CD8-positive, alpha-beta memory T cell (primary cell): ENCODE measurements around the gene CCDC121. TPM values are rescaled to one million over a fixed set of nuclear protein-coding genes. Genes with fewer than 3 reads are reported as not detected.

Source experiments
- CTCF ChIA-PET: fragments of 350-600 bp; sonication (Branson Sonifier 250); formaldehyde crosslinking; loops from one replicate; lab custom pipeline; 2021; ENCODE audit warnings: antibody characterized with exemption; lab: Charles Lee
- POLR2A ChIA-PET: fragments of 350-600 bp; sonication (Branson Sonifier 250); formaldehyde crosslinking; loops from one replicate; lab custom pipeline; 2021; ENCODE audit warnings: antibody characterized with exemption; lab: Charles Lee
- DNase-seq, 5 donors: peaks; one replicate each; pipeline versions ENCODE4 v3.0.0 to v3.0.0-alpha.2; 2020 to 2022; ENCODE audit warnings: mixed read lengths in 1 of 5
- H3K27ac ChIP-seq: one replicate; pipeline ENCODE4 v1.7.0; 2013; ENCODE audit warnings: low read depth, mild to moderate bottlenecking, low read length, moderate library complexity
- H3K27me3 ChIP-seq: 2 replicates; pipeline ENCODE4 v1.7.0; 2013; ENCODE audit warnings: low read length, mild to moderate bottlenecking; ENCODE audit not compliant: insufficient read depth, poor library complexity, severe bottlenecking
- H3K36me3 ChIP-seq: 2 replicates; pipeline ENCODE4 v1.7.0; 2013; ENCODE audit warnings: mild to moderate bottlenecking, low read length, moderate library complexity; ENCODE audit not compliant: insufficient read depth
- H3K4me1 ChIP-seq: 2 replicates; pipeline ENCODE4 v1.7.0; 2013; ENCODE audit warnings: mild to moderate bottlenecking, low read length, moderate library complexity; ENCODE audit not compliant: insufficient read depth
- H3K4me3 ChIP-seq: 2 replicates; pipeline ENCODE4 v1.7.0; 2013; ENCODE audit warnings: mild to moderate bottlenecking, low read length
- H3K9me3 ChIP-seq: 2 replicates; pipeline ENCODE4 v1.7.0; 2013; ENCODE audit warnings: mild to moderate bottlenecking, low read length
- H3K27ac Mint-ChIP-seq, 8 donors: one replicate each; pipeline ENCODE4 v1.8.0; 2020 to 2021; ENCODE audit warnings: mixed read lengths in 8 of 8, mild to moderate bottlenecking in 6 of 8, inconsistent platforms in 3 of 8, moderate library complexity in 3 of 8
- H3K27me3 Mint-ChIP-seq, 2 donors: one replicate each; pipeline ENCODE4 v1.8.0; 2020 to 2021; ENCODE audit warnings: mixed read lengths in 2 of 2, mild to moderate bottlenecking in 1 of 2, moderate library complexity in 1 of 2
- H3K36me3 Mint-ChIP-seq, 3 donors: one replicate each; pipeline ENCODE4 v1.8.0; 2020 to 2021; ENCODE audit warnings: mixed read lengths in 3 of 3, inconsistent platforms in 1 of 3, mild to moderate bottlenecking in 1 of 3
- H3K4me1 Mint-ChIP-seq, 3 donors: one replicate each; pipeline ENCODE4 v1.8.0; 2020 to 2021; ENCODE audit warnings: mixed read lengths in 3 of 3, inconsistent platforms in 1 of 3, mild to moderate bottlenecking in 1 of 3
- H3K4me3 Mint-ChIP-seq, 7 donors: one replicate each; pipeline ENCODE4 v1.8.0; 2020 to 2021; ENCODE audit warnings: mixed read lengths in 7 of 7, mild to moderate bottlenecking in 6 of 7, moderate library complexity in 4 of 7, inconsistent platforms in 2 of 7
- H3K9me3 Mint-ChIP-seq, 5 donors: one replicate each; pipeline ENCODE4 v1.8.0; 2020 to 2022; ENCODE audit warnings: mixed read lengths in 5 of 5, mild to moderate bottlenecking in 3 of 5, moderate library complexity in 2 of 5, inconsistent platforms in 1 of 5
- polyA plus RNA-seq: library from polyadenylated mRNA; unstranded; fragments of 300-500 nt; fragmentation: Illumina TruSeq; gene quantifications from one replicate; pipeline ENCODE4 v1.2.3, GENCODE V29; 2021
- total RNA-seq, 2 experiments: library from RNA; stranded (reverse); gene quantifications; one replicate each; pipeline ENCODE4 v1.2.3, GENCODE V29; 2021

CCDC121 gene
- total and polyA plus RNA-seq, 3 experiments from 2014 or later: 0.20 to 0.62 (median 0.58) TPM

GRCh38 chr2:27663285-27664153 is 34.7 kb upstream of the CCDC121 start, which contains the start of the genes SLC4A1AP and SUPT7L:
SLC4A1AP (plus strand) TSS chr2:27663889; CDS start chr2:27663915, 26 bp downstream.
SUPT7L (minus strand) TSS chr2:27663614; CDS start chr2:27662192, 1,422 bp downstream.
- Mint-ChIP-seq H3K4me1 (peaks cover 58 to 73% (median 71%) of the 10 kb centered on the region in 3 donors), H3K27me3 (peaks cover 0 to 1% of the 10 kb centered on the region in 2 donors), H3K27ac (peak within 1 kb of the TSS; percentile 95 to 100 (median 100)), H3K4me3 (peak within 1 kb of the TSS; percentile 94 to 100 (median 99)), H3K9me3 (no peaks in the 10 kb centered on the region), H3K36me3 (peaks cover 11 to 71% (median 22%) of the 10 kb centered on the region in 3 donors)
- DNase-seq: peak; percentile 59 to 85 (median 80)
- POLR2A ChIA-PET: interaction anchor here (0.7 to 1.8 kb wide), 5 partner anchors 13 to 254 kb away, joined by 3 to 7 read pairs (median 3); partner anchors contain the start of genes GPN1 and PPM1G
- H3K36me3 ChIP-seq: peaks cover 26% of the 10 kb centered on the region
- CTCF ChIA-PET: interaction anchor here (1.2 to 5.1 kb wide), 2 partner anchors 20 to 36 kb away, joined by 3 to 28 read pairs; no protein-coding TSS in a partner anchor
- H3K9me3 ChIP-seq: no peaks in the 10 kb centered on the region
- H3K27ac ChIP-seq: peak within 1 kb of the TSS; percentile 93
- no peaks in the 10 kb centered on the region for H3K27me3 ChIP-seq
- peak within 1 kb of the TSS; percentile 100 for H3K4me3 ChIP-seq
- peaks cover 40% of the 10 kb centered on the region for H3K4me1 ChIP-seq

- ChIA-PET POLR2A (no interaction called here), CTCF (interaction anchor here (1.1 kb wide), 1 partner anchor 7 kb away, joined by 3 read pairs; no protein-coding TSS in a partner anchor)
- H3K4me1 Mint-ChIP-seq: peaks cover 57 to 68% (median 64%) of the 10 kb centered on the region in 3 donors
- H3K27me3 Mint-ChIP-seq: peaks cover 0 to 1% of the 10 kb centered on the region in 2 donors
- Histone ChIP-seq H3K36me3 (peaks cover 33% of the 10 kb centered on the region), H3K27ac (no peak overlapping the region), H3K4me3 (no peak overlapping the region), H3K27me3 (no peaks in the 10 kb centered on the region), H3K4me1 (peaks cover 40% of the 10 kb centered on the region), H3K9me3 (no peaks in the 10 kb centered on the region)
- peak overlapping the region; percentile 27 to 100 (median 99) for H3K4me3 Mint-ChIP-seq
- no peaks in the 10 kb centered on the region for H3K9me3 Mint-ChIP-seq
- H3K27ac Mint-ChIP-seq: peak overlapping the region in 4 of 8 donors; percentile 43 to 100 (median 86)
- peaks cover 7 to 73% (median 21%) of the 10 kb centered on the region in 3 donors for H3K36me3 Mint-ChIP-seq
- no peak for DNase-seq
Observed at GRCh38 chr2:27661371-27661770, 32.6 kb upstream of the CCDC121 start.

- POLR2A ChIA-PET: no interaction called here
- peaks cover 51% of the 10 kb centered on the region for H3K36me3 ChIP-seq
- no peaks in the 10 kb centered on the region for H3K27me3 Mint-ChIP-seq
- H3K9me3 ChIP-seq: no peaks in the 10 kb centered on the region
- H3K27ac Mint-ChIP-seq: peak overlapping the region in 1 of 8 donors; percentile 63
- no peak overlapping the region for H3K4me3 ChIP-seq
- no peak for DNase-seq
- no peaks in the 10 kb centered on the region for H3K27me3 ChIP-seq
- H3K4me3 Mint-ChIP-seq: no peak overlapping the region
- peaks cover 12 to 22% (median 18%) of the 10 kb centered on the region in 3 donors for H3K4me1 Mint-ChIP-seq
- H3K36me3 Mint-ChIP-seq: peaks cover 7 to 90% (median 18%) of the 10 kb centered on the region in 3 donors
- H3K4me1 ChIP-seq: peaks cover 7% of the 10 kb centered on the region
- H3K27ac ChIP-seq: no peak overlapping the region
- H3K9me3 Mint-ChIP-seq: no peaks in the 10 kb centered on the region
- CTCF ChIA-PET: interaction anchor here (1.3 kb wide), 1 partner anchor 28 kb away, joined by 3 read pairs; no protein-coding TSS in a partner anchor
Observed at GRCh38 chr2:27655155-27655951, 26.5 kb upstream of the CCDC121 start.

- Histone ChIP-seq H3K4me1 (no peaks in the 10 kb centered on the region), H3K36me3 (peaks cover 52% of the 10 kb centered on the region), H3K4me3 (no peak overlapping the region), H3K27ac (no peak overlapping the region), H3K27me3 (no peaks in the 10 kb centered on the region), H3K9me3 (no peaks in the 10 kb centered on the region)
- peak overlapping the region in 3 of 8 donors; percentile 13 to 37 (median 27) for H3K27ac Mint-ChIP-seq
- POLR2A ChIA-PET: no interaction called here
- H3K4me3 Mint-ChIP-seq: no peak overlapping the region
- no peaks in the 10 kb centered on the region for H3K9me3 Mint-ChIP-seq
- H3K27me3 Mint-ChIP-seq: no peaks in the 10 kb centered on the region
- peaks cover 0 to 7% (median 7%) of the 10 kb centered on the region in 3 donors for H3K4me1 Mint-ChIP-seq
- H3K36me3 Mint-ChIP-seq: peaks cover 0 to 90% (median 18%) of the 10 kb centered on the region in 3 donors
- CTCF ChIA-PET: no interaction called here
- DNase-seq: no peak
Observed at GRCh38 chr2:27653397-27653796, 24.6 kb upstream of the CCDC121 start.

- ChIA-PET CTCF (no interaction called here), POLR2A (no interaction called here)
- H3K27ac ChIP-seq: no peak overlapping the region
- no peaks in the 10 kb centered on the region for H3K9me3 Mint-ChIP-seq
- H3K27ac Mint-ChIP-seq: peak overlapping the region in 4 of 8 donors; percentile 0 to 74 (median 24)
- no peak for DNase-seq
- peaks cover 54% of the 10 kb centered on the region for H3K36me3 ChIP-seq
- H3K4me1 Mint-ChIP-seq: peaks cover 0 to 7% (median 5%) of the 10 kb centered on the region in 3 donors
- H3K9me3 ChIP-seq: no peaks in the 10 kb centered on the region
- no peak overlapping the region for H3K4me3 Mint-ChIP-seq
- H3K27me3 ChIP-seq: no peaks in the 10 kb centered on the region
- H3K36me3 Mint-ChIP-seq: peaks cover 0 to 92% (median 18%) of the 10 kb centered on the region in 3 donors
- no peaks in the 10 kb centered on the region for H3K27me3 Mint-ChIP-seq
- no peaks in the 10 kb centered on the region for H3K4me1 ChIP-seq
- no peak overlapping the region for H3K4me3 ChIP-seq
Observed at GRCh38 chr2:27652790-27653189, 24.0 kb upstream of the CCDC121 start.

- Mint-ChIP-seq H3K27me3 (no peaks in the 10 kb centered on the region), H3K27ac (peak overlapping the region in 3 of 8 donors; percentile 0 to 74 (median 35)), H3K36me3 (peaks cover 0 to 92% (median 22%) of the 10 kb centered on the region in 3 donors), H3K9me3 (no peaks in the 10 kb centered on the region), H3K4me1 (peaks cover 0 to 7% (median 5%) of the 10 kb centered on the region in 3 donors), H3K4me3 (no peak overlapping the region)
- Histone ChIP-seq H3K27me3 (no peaks in the 10 kb centered on the region), H3K4me3 (no peak overlapping the region), H3K9me3 (no peaks in the 10 kb centered on the region), H3K36me3 (peaks cover 58% of the 10 kb centered on the region), H3K4me1 (no peaks in the 10 kb centered on the region), H3K27ac (no peak overlapping the region)
- CTCF ChIA-PET: no interaction called here
- POLR2A ChIA-PET: no interaction called here
- no peak for DNase-seq
Observed at GRCh38 chr2:27652341-27652740, 23.5 kb upstream of the CCDC121 start.

- no peak overlapping the region for H3K4me3 Mint-ChIP-seq
- H3K4me3 ChIP-seq: no peak overlapping the region
- H3K9me3 Mint-ChIP-seq: no peaks in the 10 kb centered on the region
- H3K27ac Mint-ChIP-seq: no peak overlapping the region
- POLR2A ChIA-PET: no interaction called here
- no peaks in the 10 kb centered on the region for H3K4me1 ChIP-seq
- DNase-seq: no peak
- peaks cover 0 to 7% (median 5%) of the 10 kb centered on the region in 3 donors for H3K4me1 Mint-ChIP-seq
- CTCF ChIA-PET: interaction anchor here (0.9 kb wide), 1 partner anchor 31 kb away, joined by 3 read pairs; no protein-coding TSS in a partner anchor
- H3K27ac ChIP-seq: no peak overlapping the region
- peaks cover 0 to 91% (median 20%) of the 10 kb centered on the region in 3 donors for H3K36me3 Mint-ChIP-seq
- H3K9me3 ChIP-seq: no peaks in the 10 kb centered on the region
- H3K27me3 ChIP-seq: no peaks in the 10 kb centered on the region
- no peaks in the 10 kb centered on the region for H3K27me3 Mint-ChIP-seq
- H3K36me3 ChIP-seq: peaks cover 59% of the 10 kb centered on the region
Observed at GRCh38 chr2:27651056-27651455, 22.2 kb upstream of the CCDC121 start.
